H1 (cell line): ENCODE results near the gene CWC15. TPM values are rescaled to one million over a fixed set of nuclear protein-coding genes. Genes with fewer than 3 reads are reported as not detected.

Experiments used
- BACH1 ChIP-seq: IDR thresholded peaks from 2 replicates; pipeline ENCODE4 v1.6.1; 2012; ENCODE audit warnings: low read length, improper control_type of control experiment
- BCL11A ChIP-seq, 2 experiments: IDR thresholded peaks; one replicate each; pipeline ENCODE4 v1.6.1; 2011; ENCODE audit warnings: low read depth in 2 of 2, low read length in 2 of 2, mild to moderate bottlenecking in 2 of 2
- CEBPB ChIP-seq: IDR thresholded peaks from 2 replicates; pipeline ENCODE4 v1.6.1; 2012; ENCODE audit warnings: low read depth, low read length
- CHD2 ChIP-seq: IDR thresholded peaks from 2 replicates; pipeline ENCODE4 v1.6.1; 2012; ENCODE audit warnings: low read length, improper control_type of control experiment
- CHD7 ChIP-seq: fragments of 300-600 bp; sonication (generic); IDR thresholded peaks from 2 replicates; pipeline ENCODE4 v1.7.1; 2012; ENCODE audit warnings: low read length, moderate library complexity, mild to moderate bottlenecking, inconsistent platforms; ENCODE audit not compliant: insufficient replicate concordance
- HDAC6 ChIP-seq: IDR thresholded peaks from one replicate; pipeline ENCODE4 v1.7.1; 2012; ENCODE audit warnings: low read depth, mild to moderate bottlenecking, inconsistent platforms, low read length, moderate library complexity
- NRF1 ChIP-seq: IDR thresholded peaks from 2 replicates; pipeline ENCODE4 v1.6.1; 2011; ENCODE audit warnings: mild to moderate bottlenecking, low read depth, low read length, improper control_type of control experiment
- RNF2 ChIP-seq: fragments of 200-900, 300-1000 bp; sonication (generic); IDR thresholded peaks from 2 replicates; pipeline ENCODE4 v1.7.1; 2016; ENCODE audit warnings: borderline replicate concordance, low read depth, mild to moderate bottlenecking, antibody characterized with exemption, low read length; ENCODE audit not compliant: poor library complexity, severe bottlenecking; ENCODE audit errors: missing control alignments
- SRF ChIP-seq: IDR thresholded peaks from 2 replicates; pipeline ENCODE4 v1.6.1; 2011; ENCODE audit warnings: mild to moderate bottlenecking, low read depth, low read length, moderate library complexity
- TBP ChIP-seq: IDR thresholded peaks from 2 replicates; pipeline ENCODE4 v1.6.1; 2011; ENCODE audit warnings: low read depth, low read length, improper control_type of control experiment
- TEAD4 ChIP-seq: IDR thresholded peaks from 2 replicates; pipeline ENCODE4 v1.6.1; 2012; ENCODE audit warnings: low read depth, low read length, inconsistent platforms, mixed read lengths
- USF2 ChIP-seq: IDR thresholded peaks from 2 replicates; pipeline ENCODE4 v1.6.1; 2011; ENCODE audit warnings: low read length, improper control_type of control experiment
- polyA plus RNA-seq, 7 experiments: library from polyadenylated mRNA; depleted of rRNA in 3 of 7; stranded (reverse) in 5 of 7; unstranded in 2 of 7; fragments of >200 nt in 5 of 7; fragments of 200-250 nt in 2 of 7; gene quantifications; 1 replicate in 5 of 7; 2 replicates in 1 of 7; 4 replicates in 1 of 7; pipeline versions ENCODE4 v1.2.1 to v1.2.3, GENCODE V29; 2011 to 2013; ENCODE audit warnings: missing spikeins in 2 of 7, mixed read lengths in 2 of 7
- total RNA-seq: library from RNA; stranded (reverse); fragmentation: NEBNext Ultra II Directional; extraction: Animal tissue kit (Norgen Biotek cat#: 25700); gene quantifications from 2 replicates; pipeline ENCODE4 v1.2.1, GENCODE V29; 2021

CWC15 gene
- total and polyA plus RNA-seq, 2 of the 8 experiments (the other 6 are each of a cell fraction or from before 2014, with no cell fraction given): 15.7 to 59.4 TPM

- TF ChIP-seq CHD7 (no peak), CHD2 (no peak), USF2 (no peak), RNF2 (no peak), SRF (no peak), BACH1 (no peak), BCL11A (IDR thresholded peaks at IDR 0.05; ENCODE audit: low read depth in 2 of 2, low read length in 2 of 2) (no peak), TBP (no peak), NRF1 (no peak), HDAC6 (no peak), TEAD4 (no peak), CEBPB (no peak)
Observed at GRCh38 chr11:94997437-94997836, 24.1 kb upstream of the CWC15 start (continued).
